Central memory CD4-positive, alpha-beta T cell (primary cell): Measurements from ENCODE around the gene ARF1.

Experiments
- DNase-seq: peaks from one replicate; pipeline ENCODE4 v3.0.0; 2022

The ARF1 gene

DNA sequence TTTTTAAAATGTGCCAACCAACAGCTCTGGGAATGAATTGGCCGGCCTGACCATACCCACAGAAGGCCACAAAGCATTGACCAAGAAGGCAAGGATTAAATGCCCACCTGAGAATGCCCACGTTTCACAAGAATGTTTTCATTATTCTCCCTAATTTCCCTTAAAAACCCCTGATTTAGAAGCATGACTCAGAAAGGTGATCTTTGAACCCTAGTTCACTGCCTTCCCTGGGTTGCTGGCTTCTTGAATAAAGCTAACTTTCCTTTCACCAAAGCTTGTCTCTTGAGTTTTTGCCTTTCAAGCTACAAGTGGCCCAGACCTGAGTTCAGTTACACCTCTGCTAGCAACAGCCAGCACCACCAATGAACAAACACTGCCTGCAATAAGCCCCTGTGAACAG is 41.0 kb downstream of the ARF1 start:
- DNase-seq = no peak

DNA sequence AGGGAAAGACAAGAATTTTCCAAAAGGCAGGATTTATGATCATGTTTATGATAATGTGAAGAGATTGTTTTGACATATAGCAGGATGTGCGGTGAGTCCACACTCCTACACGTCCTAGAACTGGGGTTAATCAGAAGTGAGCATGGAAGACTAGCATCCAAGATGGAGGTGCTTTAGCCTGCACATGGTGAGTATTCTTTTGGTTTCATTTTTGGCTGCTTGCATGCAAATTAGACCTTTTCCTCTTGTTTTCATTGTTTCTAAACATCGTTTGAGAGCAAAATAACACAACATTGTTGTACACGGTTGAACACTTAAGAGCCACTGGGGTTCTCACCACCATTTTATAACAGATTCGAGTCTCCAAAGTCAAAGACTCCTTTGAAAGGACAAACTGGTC is 42.7 kb downstream of the ARF1 start:
- no peak for DNase-seq

DNA sequence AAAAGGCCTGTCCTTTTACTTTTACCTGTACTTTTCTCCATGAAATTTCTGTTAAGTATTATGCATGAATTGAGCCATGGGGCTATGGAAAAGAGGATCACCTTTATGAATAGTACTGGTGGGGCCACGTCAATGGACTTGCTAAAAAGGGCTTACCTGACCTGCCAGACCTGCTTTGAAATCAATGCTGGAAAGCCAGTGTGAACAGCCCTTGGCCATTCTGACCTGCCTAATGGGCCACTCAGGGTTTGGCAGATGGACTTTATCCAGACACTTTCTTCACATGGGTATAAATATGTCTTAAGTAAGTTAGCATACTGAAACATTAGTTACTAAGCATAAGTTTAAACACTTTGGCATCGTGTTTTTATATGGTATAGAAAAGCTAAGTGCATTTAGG is 49.3 kb downstream of the ARF1 start:
- no peak for DNase-seq

DNA sequence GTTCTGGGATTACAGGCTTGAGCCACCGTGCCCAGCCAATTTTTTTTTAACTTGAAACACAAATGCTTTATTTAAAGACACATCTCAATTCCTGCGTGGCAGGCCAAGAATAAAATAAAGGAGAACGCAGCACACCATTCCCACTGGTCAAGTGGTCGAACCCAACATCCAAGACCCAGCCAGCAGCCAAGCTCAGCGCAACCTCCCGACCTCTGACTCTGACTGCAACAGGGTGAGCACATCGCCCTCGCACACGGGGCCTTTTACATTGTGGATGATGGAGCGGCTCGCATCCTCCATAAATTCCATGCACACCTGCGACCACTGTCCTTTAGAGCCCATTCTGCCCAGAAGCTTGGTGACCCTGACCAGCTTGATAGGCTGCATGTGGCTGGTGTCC is 52.1 kb downstream of the ARF1 start:
- DNase-seq = no peak

DNA sequence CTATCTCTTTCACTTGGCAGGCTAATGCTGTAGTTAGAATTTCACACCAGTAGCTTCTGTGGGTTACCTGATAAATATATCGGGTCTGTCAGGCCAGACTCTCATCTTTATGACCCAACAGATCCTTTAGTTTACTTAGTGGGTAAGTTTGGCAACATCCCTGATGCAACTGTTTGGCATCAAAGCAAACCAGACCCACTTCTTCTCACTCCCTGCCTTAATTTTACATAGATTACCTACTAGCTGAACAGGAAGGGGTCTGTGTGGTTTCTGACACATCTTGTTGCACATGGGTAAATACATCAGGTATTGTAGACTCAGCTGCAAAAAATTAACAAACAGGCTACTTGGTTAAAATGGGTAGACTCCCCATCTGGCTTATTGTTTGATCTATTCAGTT is 54.4 kb downstream of the ARF1 start:
- no peak for DNase-seq

DNA sequence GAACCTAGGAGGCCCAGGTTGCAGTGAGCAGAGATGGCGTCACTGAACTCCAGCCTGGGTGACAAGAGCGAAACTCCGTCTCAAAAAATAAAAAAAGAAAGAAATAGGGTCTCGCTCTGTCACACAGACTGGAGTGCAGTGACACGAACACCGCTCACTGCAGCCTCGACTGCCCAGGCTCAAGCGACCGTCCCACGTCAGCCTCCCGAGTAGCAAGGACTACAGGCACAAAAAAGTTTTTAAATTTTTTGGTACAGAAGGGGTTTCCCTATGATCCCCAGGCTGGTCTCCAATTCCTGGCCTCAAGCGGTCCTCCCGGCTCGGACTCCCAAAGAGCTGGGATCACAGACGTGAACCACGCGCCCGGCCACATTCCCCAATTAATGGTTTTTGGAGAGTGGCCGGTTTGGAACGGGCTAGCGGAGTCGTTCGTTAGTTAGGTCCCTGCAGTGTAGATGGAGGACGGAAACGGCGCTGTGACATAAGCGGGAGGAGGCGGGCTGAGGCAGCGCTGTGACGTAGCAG is 57.0 kb downstream of the ARF1 start:
- DNase-seq = no peak

DNA sequence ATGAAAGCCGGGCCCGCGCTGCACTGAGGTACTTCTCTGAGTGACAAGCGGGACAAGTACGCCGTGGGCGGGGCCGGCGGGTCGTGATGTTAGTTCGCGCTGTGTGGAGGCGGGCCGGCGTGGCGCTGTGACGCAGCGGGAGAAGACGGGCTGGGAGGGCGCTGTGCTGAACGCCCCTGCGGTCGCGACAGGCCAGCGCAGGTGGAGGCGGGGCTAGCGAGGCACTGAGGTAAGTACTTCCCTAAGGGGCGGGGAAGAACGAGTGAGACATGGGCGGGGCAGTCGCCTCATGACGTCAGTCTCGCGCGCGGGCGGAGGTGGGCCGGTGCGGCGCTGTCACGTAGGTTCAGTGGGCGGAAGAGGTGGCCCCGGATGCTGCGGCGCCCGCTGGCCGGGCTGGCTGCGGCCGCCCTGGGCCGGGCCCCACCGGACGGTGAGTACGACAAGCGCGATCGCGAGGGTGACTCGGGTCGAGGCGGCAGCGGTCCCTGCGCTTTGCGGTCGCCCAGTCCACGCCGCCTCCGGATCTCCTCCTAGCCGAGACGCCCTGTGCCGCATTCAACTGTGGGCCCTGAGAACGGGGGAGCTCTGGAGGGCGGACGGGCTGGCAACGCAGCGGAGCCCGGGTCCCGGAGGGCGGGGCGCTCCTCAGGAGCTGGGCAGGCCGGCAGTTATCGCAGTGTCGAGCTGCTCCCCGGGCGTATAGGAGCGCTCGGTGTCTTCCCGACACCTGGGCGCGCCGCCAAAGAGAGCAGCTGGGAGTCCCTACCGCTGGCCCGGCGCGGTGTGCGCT is 57.6 kb downstream of the ARF1 start, which contains the start of gene GUK1:
TSS of gene GUK1 (plus strand) at position 349 of the 793 bp plus-strand sequence. CDS start at position 373, 24 bp downstream.
- peak; percentile 100 for DNase-seq

DNA sequence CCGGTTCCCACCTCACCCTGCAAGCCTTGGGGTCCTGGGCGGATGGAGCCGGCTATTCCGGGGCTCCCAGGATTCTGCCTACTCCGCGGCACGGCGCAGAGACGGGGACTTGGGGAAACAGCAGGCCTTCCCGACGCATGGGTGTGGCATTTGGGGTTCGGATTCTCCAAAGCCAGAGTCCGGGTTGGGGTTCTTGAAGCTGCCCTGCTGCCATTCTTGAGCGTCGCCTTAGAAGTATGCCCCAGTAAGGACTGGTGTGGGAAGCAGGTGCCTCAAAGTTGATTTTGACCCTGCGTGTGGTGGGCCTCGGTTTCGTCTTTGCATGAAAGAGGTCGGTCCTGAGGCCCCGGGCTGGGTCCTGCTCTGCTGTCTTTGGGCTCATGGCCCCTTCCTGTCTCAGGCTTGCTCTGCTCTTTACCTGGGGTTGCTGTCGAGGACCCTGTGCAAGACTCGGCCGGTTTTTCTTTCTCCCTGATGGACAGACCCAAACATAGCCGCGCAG is 58.3 kb downstream of the ARF1 start:
- DNase-seq = no peak

DNA sequence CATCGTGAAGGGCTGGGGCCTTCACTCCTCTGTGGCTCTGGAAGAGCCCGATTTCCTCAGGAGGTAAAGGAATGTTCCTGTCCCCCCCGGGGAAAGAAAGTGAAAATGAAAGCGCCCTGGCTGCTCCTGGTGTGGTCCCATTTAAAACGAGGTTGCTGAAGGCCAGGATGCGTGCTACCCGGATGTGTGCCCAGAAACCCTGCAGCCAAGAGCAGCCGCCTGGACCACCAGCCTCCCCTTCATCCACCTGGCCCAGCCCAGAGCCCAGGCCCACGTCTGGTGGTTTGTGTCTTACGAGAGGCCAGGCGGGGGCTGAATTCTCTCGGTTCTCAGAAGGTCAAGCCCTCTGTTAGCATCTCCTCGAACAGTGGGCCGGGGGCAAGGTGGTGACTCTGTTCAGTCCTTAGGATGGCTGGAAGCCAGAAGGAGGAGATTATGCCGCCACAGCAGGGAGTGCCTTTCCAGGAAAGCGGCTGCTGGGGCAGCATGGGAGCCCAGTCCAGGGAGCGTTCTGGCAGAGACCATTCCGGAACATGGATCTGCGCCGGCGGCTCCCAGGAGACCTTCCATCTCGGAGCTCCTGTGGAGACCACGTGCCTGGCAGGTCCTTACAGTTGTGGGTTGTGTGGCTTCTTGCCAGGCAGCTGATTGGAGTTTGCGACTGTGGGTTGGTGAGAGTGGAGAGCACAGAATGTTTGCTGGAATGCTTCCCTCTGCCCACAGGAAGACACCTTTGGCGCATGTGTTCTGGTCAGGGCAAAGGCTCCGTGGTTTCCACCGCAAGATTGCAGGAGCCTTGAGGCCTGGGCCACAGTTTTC is 58.9 kb downstream of the ARF1 start:
- DNase-seq = no peak

DNA sequence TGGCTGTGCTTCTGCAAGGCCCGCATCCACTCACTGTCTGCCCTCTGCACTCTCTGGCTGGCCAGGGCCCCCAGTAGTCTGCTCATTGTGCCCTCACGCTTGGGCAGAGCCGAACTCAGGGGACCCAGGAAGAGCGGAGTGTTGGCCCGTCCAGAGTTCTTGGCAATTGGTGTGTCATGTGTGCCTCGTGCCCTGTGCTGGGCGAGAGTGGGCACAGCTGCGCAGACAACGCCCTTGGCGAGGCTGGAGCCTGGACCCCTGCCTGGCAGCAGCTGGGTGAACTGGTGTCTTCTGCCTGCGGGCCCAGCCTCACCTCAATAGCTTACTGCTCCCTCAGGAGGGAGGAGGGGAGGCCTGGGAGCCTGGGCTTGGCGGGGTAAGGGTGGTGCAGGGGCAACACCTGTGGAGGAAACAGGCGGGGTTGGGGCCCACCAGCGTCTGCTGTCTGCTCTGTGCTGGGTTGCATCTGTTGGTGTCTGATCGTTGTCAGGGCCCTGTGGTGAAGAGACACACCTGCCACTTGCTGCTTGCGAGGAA is 59.7 kb downstream of the ARF1 start:
- no peak for DNase-seq

DNA sequence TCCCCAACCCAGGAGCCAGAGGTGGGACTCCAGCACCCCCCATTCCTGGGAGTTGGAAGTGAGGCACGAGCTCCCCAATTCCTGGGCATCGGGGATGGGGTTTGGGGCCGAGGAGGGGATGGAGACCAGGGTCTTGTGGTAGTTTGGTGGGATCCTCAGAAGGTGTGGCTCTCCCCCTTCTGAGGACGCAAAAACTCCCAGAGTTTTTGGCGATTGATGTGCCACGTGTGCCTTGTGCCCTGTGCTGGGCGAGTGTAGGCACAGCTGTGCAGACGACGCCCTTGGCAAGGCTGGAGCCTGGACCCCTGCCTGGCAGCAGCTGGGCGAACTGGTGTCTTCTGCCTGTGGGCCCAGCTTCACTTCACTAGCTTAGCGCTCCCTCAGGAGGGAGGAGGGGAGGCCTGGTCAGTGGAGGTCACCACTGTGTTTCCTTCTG is 60.2 kb downstream of the ARF1 start:
- DNase-seq = no peak

DNA sequence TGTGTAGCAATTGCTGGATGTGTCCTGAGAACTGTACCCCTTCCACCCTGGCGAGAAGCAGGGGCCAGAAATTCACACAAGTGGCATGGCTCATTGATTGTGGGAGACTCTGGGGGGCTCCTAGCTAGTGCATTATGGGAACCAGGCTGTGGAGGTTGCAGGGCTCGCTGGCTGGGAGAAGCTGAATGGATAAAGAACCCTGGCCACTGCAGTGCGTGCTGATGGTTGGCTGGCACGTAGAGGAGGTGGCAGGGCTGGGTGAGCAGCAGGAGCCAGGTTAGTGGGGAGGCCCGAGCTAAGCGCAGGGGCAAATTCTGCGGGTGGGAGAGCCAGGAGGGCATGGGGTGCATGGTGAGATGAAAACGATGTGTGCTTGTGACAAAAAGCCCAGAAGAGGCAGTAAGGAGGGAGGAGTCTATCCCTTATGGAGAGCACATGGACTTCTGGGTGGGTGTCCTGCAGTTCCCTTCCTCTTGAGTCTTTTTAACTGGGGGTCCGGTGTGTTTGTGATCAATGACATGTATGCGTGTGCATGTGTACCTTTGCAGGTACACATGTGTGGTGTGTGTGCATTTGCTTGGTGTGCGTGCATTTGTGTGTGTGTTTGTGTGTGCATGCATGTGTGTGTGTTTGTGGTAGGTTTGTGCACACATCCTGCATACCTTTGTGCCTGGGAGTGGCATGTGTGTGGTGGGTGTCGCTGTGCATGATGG is 61.1 kb downstream of the ARF1 start:
- DNase-seq = no peak

DNA sequence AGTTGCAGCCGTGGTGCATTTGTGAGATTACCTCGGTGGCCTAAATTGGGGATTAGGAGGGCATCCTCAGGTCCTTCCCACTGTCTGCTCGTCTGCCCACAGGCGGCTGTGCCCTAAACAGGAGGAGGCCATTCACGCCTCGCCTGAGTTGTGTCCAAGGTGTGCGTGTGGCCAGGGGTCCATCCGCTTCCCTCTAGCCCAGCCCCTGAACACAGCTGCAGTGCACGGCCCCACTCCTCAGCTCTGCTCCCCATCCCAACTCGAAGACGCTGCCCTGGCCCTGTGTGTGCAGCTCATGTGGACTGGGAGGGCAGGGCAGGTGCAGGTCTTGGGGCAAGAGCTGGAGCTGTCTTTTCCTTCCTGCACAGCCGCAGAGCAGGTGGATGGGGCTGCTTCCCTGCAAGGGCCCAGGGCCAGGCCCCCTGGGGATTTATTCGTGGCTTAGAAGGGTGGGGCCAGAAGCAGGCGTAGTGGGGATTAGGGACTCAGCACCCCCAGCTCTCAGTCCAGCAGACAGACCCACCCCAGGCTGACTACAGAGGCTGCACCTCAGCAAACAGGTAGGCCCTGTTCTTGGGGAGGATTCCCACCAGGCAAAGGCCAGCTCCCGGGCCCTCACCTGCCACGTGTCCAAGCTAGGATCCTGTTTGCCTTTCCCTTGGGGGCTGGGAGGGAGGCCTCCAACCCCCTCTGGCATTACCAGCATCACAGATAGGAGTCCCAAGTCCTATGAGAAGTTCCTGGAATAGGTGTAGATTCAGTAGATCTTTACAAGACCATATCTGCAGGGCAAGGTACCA is 61.9 kb downstream of the ARF1 start:
- no peak for DNase-seq

DNA sequence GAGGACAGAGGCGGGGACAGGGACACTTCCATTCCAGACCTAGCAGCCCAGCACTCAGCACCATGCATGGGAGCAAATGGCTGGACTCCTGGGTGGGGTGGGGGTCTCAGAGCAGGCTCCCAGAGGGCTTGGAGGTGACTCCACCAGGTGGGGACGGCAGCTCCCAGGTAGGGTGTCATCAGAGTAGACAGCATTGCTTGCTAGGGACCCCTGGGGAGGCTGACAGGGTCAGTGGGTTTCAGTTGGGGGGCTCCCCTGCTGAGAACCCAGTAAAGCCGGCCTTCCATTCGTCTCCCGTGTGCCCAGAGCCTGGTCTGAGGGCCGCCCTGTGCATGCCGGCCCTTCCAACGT is 62.5 kb downstream of the ARF1 start:
- no peak for DNase-seq

DNA sequence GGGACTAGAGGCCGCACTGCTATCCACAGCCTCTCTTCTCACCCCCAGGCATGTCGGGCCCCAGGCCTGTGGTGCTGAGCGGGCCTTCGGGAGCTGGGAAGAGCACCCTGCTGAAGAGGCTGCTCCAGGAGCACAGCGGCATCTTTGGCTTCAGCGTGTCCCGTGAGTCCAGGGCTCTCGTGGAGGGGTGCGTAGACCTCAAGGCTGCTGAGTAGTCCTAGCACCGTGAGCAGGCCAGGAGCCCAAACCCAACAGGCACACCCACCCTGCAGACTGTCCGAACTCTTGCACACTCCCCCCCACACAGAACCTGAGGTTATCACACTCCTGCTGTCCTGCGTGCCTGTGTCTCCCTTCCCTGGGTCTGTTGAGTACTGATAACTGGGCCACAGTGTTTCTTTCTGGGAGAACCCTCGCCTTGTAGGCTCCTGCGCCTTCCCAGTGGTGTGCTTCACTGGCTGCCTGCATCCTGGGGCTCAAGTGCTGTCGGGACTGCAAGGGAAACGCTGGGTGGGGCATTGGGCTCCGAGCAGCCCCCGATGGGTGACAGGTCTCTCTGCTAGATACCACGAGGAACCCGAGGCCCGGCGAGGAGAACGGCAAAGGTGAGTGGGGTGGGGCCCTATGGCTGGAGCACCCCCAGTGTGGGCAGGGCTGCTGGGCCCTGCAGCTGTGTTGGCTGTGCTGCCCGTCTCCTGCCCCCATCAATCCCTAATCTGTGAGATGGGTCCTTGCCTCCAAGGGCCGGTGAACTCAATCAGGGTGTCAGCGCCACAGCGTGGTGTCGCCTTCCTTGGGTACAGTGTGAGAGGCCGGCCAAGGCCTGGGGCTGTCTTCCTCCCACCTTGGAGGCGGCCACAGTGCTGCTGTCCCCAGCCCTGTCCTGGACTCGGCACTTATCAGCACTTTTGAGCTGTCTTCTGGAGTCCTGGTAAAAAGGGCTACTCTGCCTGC is 63.2 kb downstream of the ARF1 start:
- no peak for DNase-seq

DNA sequence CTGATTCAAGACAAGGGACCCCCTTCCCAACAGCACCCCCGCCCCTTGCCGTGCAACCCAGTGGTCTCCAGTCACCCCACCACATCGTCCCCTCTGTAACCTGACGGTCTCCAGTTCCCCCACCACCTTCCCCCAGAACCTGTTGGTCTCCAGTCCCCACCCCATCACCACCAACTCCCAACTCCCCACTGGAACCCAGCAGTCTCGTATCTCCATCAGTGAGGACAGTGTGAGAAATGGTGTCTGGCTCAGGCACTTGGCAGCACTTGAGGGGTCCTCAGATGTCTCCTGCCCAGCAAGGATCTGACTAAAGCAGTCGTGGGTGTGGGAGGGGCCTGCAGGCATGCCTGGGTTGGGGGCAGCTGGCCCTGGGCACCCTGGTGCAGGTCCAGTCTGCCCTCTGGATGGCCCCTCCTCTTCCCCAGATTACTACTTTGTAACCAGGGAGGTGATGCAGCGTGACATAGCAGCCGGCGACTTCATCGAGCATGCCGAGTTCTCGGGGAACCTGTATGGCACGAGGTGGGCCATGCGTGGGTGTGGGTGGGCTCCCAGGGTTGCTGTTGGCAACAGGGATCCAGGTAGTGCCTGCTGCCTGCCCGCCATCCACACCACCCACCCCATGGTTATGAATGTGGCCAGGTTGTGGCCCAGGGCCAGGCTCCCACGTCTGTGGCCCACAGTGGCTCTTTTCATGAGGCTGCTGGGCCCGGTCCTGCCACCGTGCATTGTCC is 64.1 kb downstream of the ARF1 start:
- DNase-seq = no peak

DNA sequence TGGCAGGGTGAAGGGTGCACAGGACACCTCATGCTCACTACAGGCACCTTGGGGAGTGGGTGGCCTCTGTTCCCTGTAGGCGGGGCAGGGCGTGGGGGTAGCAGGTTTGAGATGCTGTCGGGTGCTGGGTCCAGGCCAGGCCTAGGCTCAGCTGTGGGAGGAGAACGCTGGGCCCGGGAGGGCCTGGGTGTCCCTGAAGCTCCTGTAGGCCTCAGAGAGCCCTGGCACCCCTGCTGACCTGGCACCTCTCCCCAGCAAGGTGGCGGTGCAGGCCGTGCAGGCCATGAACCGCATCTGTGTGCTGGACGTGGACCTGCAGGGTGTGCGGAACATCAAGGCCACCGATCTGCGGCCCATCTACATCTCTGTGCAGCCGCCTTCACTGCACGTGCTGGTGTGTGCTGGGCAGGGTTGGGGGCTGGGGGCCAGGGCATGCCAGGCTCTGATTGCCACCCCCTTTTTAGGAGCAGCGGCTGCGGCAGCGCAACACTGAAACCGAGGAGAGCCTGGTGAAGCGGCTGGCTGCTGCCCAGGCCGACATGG is 64.7 kb downstream of the ARF1 start:
- no peak for DNase-seq

DNA sequence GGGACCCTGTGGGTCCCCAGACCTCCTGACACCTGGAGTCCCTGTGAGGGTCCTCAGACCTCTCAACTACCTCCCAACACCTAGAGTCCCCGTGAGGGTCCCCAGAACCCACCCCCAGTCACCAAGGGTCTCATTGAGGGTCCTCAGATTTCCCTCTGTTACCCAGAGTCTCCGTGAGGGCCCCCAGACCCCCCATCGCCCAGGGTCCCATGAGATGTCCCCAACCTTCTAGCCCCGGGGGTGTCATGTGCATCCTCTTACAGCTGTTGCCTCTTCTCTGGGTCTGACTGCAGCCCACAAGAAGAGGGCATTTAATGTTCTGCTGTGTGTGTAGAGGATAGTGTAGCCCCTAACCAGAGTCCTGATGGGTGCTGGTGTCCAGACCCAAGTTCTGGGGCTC is 65.3 kb downstream of the ARF1 start:
- DNase-seq = no peak

DNA sequence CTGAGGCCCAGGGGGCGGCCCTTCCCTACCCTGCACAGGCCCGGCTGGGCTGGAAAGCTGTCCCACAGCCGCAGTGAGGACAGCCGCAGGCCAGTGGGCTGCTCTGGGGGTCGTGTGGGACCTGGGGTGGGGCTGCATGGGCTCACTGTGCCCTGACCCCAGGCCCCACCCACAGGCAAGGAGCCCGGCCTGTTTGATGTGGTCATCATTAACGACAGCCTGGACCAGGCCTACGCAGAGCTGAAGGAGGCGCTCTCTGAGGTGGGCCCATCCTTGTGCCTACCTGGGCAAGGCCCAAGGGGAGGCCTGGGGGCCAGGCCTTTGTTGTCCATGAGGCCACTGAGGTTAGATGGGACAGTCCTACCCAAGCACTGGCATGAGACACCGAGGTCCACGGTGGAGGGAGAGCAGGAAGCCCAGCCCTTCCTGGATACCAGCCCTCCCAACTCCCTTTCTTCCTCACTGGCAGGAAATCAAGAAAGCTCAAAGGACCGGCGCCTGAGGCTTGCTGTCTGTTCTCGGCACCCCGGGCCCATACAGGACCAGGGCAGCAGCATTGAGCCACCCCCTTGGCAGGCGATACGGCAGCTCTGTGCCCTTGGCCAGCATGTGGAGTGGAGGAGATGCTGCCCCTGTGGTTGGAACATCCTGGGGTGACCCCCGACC is 65.8 kb downstream of the ARF1 start:
- no peak for DNase-seq
